ENCODE data around the gene TMEM38A.

DNA sequence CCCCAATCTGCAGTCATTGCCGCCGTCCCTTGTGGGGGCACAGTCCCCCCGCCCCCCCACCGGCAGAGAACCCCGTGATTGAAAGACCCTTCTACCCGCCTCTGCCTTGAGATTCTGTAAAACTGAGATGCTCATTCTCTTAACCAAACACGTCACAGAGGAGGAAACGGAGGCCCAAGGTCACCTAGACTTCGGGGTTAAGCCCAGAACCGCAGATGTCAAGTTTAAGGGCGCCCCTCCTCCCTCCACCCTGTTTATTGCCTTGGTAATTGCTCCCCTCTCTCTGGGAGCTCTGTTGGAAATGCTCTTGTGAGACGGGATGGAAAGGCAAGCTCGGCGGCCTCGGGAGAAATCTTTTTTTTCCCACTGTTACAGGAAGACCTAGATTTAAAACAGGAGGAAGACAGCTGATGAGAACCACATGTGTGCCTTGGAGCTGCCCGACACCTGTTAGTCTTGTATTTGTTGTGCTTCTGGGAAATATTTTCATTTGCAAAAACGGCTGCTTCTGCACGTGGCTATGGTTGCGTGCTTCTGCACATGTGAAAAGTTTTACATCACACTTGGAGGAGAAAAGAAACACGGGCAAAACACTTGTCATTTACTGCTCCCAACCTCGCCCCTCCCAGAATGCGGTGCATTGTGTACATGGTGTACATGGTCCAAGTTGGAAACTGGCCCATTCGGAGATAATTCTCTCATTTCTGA lies 31.8 kb upstream of the TMEM38A start:
- TF ChIP-seq HNRNPH1 (optimal IDR thresholded peaks at IDR 0.05; ENCODE audit: low read depth, low read length) = no peak
- TF ChIP-seq ZNF174 (CRISPR knock-in tag; IDR thresholded peaks at IDR 0.05) = no peak
- TF ChIP-seq ZNF133 (CRISPR knock-in tag; IDR thresholded peaks at IDR 0.05) = no peak
- TF ChIP-seq GATA2 (CRISPR knock-in tag; IDR thresholded peaks at IDR 0.05) = no peak
- no peak for TF ChIP-seq ZNF668 (CRISPR knock-in tag; IDR thresholded peaks at IDR 0.05)
- TF ChIP-seq NEUROD1 (IDR thresholded peaks at IDR 0.05; ENCODE audit: borderline replicate concordance, low read depth, low read length, partially characterized antibody) = no peak
- TF ChIP-seq KLF6 (CRISPR knock-in tag; IDR thresholded peaks at IDR 0.05; ENCODE audit: borderline replicate concordance) = no peak
- TF ChIP-seq, protein P1, sequence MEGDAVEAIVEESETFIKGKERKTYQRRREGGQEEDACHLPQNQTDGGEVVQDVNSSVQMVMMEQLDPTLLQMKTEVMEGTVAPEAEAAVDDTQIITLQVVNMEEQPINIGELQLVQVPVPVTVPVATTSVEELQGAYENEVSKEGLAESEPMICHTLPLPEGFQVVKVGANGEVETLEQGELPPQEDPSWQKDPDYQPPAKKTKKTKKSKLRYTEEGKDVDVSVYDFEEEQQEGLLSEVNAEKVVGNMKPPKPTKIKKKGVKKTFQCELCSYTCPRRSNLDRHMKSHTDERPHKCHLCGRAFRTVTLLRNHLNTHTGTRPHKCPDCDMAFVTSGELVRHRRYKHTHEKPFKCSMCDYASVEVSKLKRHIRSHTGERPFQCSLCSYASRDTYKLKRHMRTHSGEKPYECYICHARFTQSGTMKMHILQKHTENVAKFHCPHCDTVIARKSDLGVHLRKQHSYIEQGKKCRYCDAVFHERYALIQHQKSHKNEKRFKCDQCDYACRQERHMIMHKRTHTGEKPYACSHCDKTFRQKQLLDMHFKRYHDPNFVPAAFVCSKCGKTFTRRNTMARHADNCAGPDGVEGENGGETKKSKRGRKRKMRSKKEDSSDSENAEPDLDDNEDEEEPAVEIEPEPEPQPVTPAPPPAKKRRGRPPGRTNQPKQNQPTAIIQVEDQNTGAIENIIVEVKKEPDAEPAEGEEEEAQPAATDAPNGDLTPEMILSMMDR (IDR thresholded peaks at IDR 0.05 in 2 of 3, conservative IDR thresholded peaks at IDR 0.05 in 1 of 3; ENCODE audit: insufficient read depth in 2 of 3, low read depth in 1 of 3, low read length in 3 of 3) = no peak
